PC-3 (cell line): ENCODE measurements around the gene NRAS. TPM values are rescaled to one million over a fixed set of nuclear protein-coding genes. Genes with fewer than 3 reads are reported as not detected.

Source experiments
- ATAC-seq: fragments of 200-7000 bp; cut with Tn5 transposase; 2 replicates; pipeline ENCODE4 v1.9.1; 2020; ENCODE audit warnings: mild to moderate bottlenecking, moderate library complexity
- BruUV-seq: library from RNA; stranded (reverse); fragments of 400-500 nt; replicated peaks from 2 replicates; lab custom pipeline; 2021; lab: Mats Ljungman, UMichigan
- CTCF ChIA-PET: fragments of 300-600 bp; sonication (Branson Sonifier 250); formaldehyde crosslinking; loops from one replicate; lab custom pipeline; 2022; ENCODE audit warnings: antibody characterized with exemption; lab: Charles Lee
- POLR2A ChIA-PET: fragments of 300-600 bp; sonication (Branson Sonifier 250); formaldehyde crosslinking; loops from one replicate; lab custom pipeline; 2022; ENCODE audit warnings: antibody characterized with exemption; ENCODE audit not compliant: unreplicated experiment; lab: Charles Lee
- DNase-seq: peaks from one replicate; pipeline ENCODE4 v3.0.0-alpha.2; 2015
- H2AFZ ChIP-seq: fragments of 300-600 bp; sonication (generic); 2 replicates; pipeline ENCODE4 v1.6.0; 2016; ENCODE audit warnings: antibody characterized with exemption, low read length
- H3F3A ChIP-seq: fragments of 300-600 bp; sonication (generic); one replicate; pipeline ENCODE4 v1.6.0; 2017; ENCODE audit warnings: antibody characterized with exemption, low read length, control low read depth, mild to moderate bottlenecking; ENCODE audit not compliant: unreplicated experiment
- H3K27ac ChIP-seq: fragments of 300-600 bp; sonication (generic); 2 replicates; pipeline ENCODE4 v1.5.1; 2016; ENCODE audit warnings: mild to moderate bottlenecking, low read length
- H3K27me3 ChIP-seq: fragments of 300-600 bp; sonication (generic); 2 replicates; pipeline ENCODE4 v1.6.1; 2016; ENCODE audit warnings: low read length, mixed read lengths
- H3K36me3 ChIP-seq: fragments of 300-600 bp; sonication (generic); 2 replicates; pipeline ENCODE4 v1.6.1; 2016; ENCODE audit warnings: low read depth, mixed run types, low read length, mixed read lengths
- H3K4me1 ChIP-seq: fragments of 300-600 bp; sonication (generic); 2 replicates; pipeline ENCODE4 v1.5.1; 2016; ENCODE audit warnings: low read length; ENCODE audit not compliant: insufficient read depth
- H3K4me2 ChIP-seq: fragments of 300-600 bp; sonication (generic); 2 replicates; pipeline ENCODE4 v1.6.0; 2016; ENCODE audit warnings: low read length
- H3K4me3 ChIP-seq: fragments of 300-600 bp; sonication (generic); 2 replicates; pipeline ENCODE4 v1.5.1; 2016; ENCODE audit warnings: mild to moderate bottlenecking, low read length, mixed read lengths
- H3K79me2 ChIP-seq: fragments of 300-600 bp; sonication (generic); 2 replicates; pipeline ENCODE4 v1.6.1; 2017; ENCODE audit warnings: low read length, mixed read lengths
- H3K9ac ChIP-seq: fragments of 300-600 bp; sonication (generic); 2 replicates; pipeline ENCODE4 v1.6.0; 2016; ENCODE audit warnings: mild to moderate bottlenecking, low read length
- H3K9me2 ChIP-seq: fragments of 300-600 bp; sonication (generic); replicated peaks from 2 replicates; pipeline ENCODE4 v1.6.1; 2016; ENCODE audit warnings: mixed run types, low read length, mixed read lengths
- H3K9me3 ChIP-seq: fragments of 300-600 bp; sonication (generic); 2 replicates; pipeline ENCODE4 v1.6.1; 2016; ENCODE audit warnings: low read length, mixed read lengths
- H4K20me1 ChIP-seq: fragments of 300-600 bp; sonication (generic); 2 replicates; pipeline ENCODE4 v1.6.1; 2016; ENCODE audit warnings: low read length, mixed read lengths
- EZH2 ChIP-seq: fragments of 300-600 bp; sonication (generic); IDR thresholded peaks from one replicate; pipeline ENCODE4 v1.6.1; 2017; ENCODE audit warnings: antibody characterized with exemption, mild to moderate bottlenecking, low read length; ENCODE audit not compliant: unreplicated experiment
- EZH2phosphoT487 ChIP-seq: fragments of 300-600 bp; sonication (generic); IDR thresholded peaks from 2 replicates; pipeline ENCODE4 v1.6.1; 2018; ENCODE audit warnings: mild to moderate bottlenecking, antibody characterized with exemption, low read length, borderline replicate concordance
- intact Hi-C: fragments of 100-400 bp; cut with micrococcal nuclease; formaldehyde crosslinking; loops from 2 replicates; pipeline ENCODE4 v1.9.0; 2023
- total RNA-seq: library from RNA; depleted of rRNA; stranded (reverse); fragments of >200 nt; gene quantifications from 2 replicates; pipeline ENCODE4 v1.2.3, GENCODE V29; 2014
- TF ChIP-seq, protein P1 (sequence below): fragments of 300-600 bp; sonication (generic); conservative IDR thresholded peaks from 2 replicates; pipeline ENCODE4 v1.5.1; 2017; ENCODE audit warnings: antibody characterized with exemption, low read depth, mild to moderate bottlenecking, low read length

Gene NRAS
- total RNA-seq, 1 experiment from 2014 or later = 15.1 TPM

DNA sequence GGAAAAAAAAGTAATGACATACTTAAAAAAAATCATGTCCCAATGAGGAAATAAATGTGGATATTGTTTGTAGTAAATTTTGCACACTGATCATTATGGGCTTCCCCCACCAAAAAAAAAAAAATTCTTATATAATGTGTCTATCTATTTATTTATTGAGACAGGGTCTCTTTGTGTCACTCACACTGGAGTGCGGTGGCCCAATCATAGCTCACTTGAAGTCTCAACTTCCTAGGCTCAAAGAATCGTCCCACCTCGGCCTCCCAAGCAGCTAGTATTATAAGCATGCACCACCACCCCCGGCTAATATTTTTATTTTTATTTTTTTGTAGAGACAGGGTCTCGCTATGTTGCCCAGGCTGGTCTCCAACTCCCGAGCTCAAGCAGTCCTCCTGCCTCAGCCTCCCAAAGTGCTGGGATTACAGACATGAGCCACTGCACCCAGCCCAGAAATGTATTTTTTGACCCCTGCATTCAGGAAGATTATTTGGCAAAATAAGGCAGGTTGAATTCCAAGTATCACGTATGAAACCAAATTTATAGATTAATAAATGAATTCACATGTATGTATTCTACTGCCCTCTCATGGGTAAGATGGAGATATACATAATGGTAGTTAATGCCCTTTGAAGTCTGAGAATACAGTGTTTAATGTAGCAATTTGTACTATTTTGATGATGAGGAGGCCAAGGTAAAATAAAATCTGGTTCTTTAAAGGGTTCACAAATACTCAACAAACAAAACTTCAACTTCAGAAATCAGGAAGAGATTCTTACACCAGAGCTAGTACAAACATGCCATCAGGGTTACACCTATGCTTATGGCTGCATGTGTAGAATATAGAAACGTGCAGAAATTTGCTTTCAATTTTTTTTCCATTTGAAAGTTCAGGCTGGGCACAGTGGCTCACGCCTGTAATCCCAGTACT is 45.3 kb downstream of the NRAS start:
- POLR2A ChIA-PET = no interaction called here
- BruUV-seq = no TSS peak
- DNase-seq (peak; percentile 48), ATAC-seq (no peak)
- no peaks in the 10 kb centered on the region for H3K36me3 ChIP-seq
- peak overlapping the region; percentile 34 for H3K27ac ChIP-seq
- no peaks in the 10 kb centered on the region for H4K20me1 ChIP-seq
- peaks cover 15% of the 10 kb centered on the region; the same call in 1 of the 2 replicates for H3K27me3 ChIP-seq
- H3F3A ChIP-seq = no peaks in the 10 kb centered on the region
- TF ChIP-seq EZH2phosphoT487 (no peak), EZH2 (no peak)
- TF ChIP-seq, protein P1, sequence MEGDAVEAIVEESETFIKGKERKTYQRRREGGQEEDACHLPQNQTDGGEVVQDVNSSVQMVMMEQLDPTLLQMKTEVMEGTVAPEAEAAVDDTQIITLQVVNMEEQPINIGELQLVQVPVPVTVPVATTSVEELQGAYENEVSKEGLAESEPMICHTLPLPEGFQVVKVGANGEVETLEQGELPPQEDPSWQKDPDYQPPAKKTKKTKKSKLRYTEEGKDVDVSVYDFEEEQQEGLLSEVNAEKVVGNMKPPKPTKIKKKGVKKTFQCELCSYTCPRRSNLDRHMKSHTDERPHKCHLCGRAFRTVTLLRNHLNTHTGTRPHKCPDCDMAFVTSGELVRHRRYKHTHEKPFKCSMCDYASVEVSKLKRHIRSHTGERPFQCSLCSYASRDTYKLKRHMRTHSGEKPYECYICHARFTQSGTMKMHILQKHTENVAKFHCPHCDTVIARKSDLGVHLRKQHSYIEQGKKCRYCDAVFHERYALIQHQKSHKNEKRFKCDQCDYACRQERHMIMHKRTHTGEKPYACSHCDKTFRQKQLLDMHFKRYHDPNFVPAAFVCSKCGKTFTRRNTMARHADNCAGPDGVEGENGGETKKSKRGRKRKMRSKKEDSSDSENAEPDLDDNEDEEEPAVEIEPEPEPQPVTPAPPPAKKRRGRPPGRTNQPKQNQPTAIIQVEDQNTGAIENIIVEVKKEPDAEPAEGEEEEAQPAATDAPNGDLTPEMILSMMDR = peak; percentile 68
- no peaks in the 10 kb centered on the region for H3K9me2 ChIP-seq
- H3K4me3 ChIP-seq = peak overlapping the region; percentile 59
- no peaks in the 10 kb centered on the region for H3K9me3 ChIP-seq
- intact Hi-C loops = loop anchor here (1.0 to 2.0 kb wide), 3 partner anchors 90 to 692 kb away; partner anchors contain the start of genes BCAS2 and OLFML3
- no peaks in the 10 kb centered on the region for H3K79me2 ChIP-seq
- H3K9ac ChIP-seq = peak overlapping the region; percentile 25; the same call in 1 of the 2 replicates
- peaks cover 12% of the 10 kb centered on the region for H3K4me1 ChIP-seq
- peak overlapping the region; percentile 92 for H3K4me2 ChIP-seq
- peak overlapping the region; percentile 61 for H2AFZ ChIP-seq
- CTCF ChIA-PET = interaction anchor here (0.9 kb wide), 1 partner anchor 324 kb away, joined by 6 read pairs; no protein-coding TSS in a partner anchor

DNA sequence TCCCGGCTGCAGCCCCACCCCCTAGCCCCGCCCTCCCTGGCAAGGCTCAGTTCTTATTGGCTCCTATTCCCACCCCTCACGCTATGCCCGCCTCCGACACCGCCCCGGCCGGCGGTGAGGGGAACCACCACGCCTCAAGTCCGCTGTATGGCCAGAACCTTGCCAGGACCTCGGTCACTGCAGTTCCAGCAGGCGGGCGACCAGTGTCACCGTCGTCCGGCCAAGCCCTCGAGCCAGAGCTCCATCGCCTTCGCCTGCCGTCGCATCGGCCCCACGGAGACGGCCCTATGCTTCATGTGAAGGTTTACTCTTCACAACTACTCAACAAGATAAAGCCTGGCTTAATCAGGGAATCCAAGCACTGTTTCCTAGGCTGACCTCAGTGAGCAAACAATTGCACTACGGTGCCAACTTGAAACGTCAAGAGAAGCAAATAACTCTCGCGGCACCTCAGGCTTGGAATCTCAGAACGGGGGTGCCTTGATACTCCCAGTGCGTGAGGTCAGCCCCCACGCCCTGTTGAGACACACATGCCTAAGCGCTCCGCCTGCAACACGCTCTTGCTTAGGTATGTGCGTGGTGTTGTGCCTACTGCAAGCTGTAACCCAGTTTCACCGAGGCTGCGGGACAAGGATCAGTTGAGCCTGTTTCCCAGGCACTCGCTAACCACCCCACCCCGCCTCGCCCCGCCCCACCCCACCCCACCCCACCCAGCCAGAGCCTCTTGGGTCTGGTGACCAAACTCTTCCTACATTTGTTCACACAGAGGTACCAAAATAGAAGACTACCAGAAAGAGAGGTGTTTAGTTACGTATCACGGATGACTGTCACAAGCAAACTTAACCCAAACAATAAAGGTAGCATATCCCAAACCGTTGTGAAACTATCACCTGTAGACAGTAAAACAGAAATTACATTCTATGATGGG is 46.2 kb downstream of the NRAS start:
- Histone ChIP-seq H3K4me3 (peak overlapping the region; percentile 85), H4K20me1 (no peaks in the 10 kb centered on the region), H3K27ac (peak overlapping the region; percentile 80), H3K9me2 (no peaks in the 10 kb centered on the region), H2AFZ (peak overlapping the region; percentile 85), H3K4me1 (peaks cover 12% of the 10 kb centered on the region), H3K36me3 (no peaks in the 10 kb centered on the region), H3K4me2 (peak overlapping the region; percentile 92), H3K79me2 (no peaks in the 10 kb centered on the region), H3K9ac (peak overlapping the region; percentile 63), H3K9me3 (no peaks in the 10 kb centered on the region), H3K27me3 (0 out of 2 replicates have a peak, but pooled peaks cover 6% of the 10 kb centered on the region), H3F3A (no peaks in the 10 kb centered on the region)
- intact Hi-C loops = loop anchor here (1.0 to 2.0 kb wide), 3 partner anchors 89 to 692 kb away; partner anchors contain the start of genes BCAS2 and OLFML3
- peak; percentile 92 for ATAC-seq
- BruUV-seq = TSS peak; percentile 90
- CTCF ChIA-PET = interaction anchor here (0.9 kb wide), 1 partner anchor 323 kb away, joined by 6 read pairs; no protein-coding TSS in a partner anchor
- TF ChIP-seq EZH2phosphoT487 (no peak), EZH2 (no peak)
- TF ChIP-seq, protein P1 = no peak
- POLR2A ChIA-PET = interaction anchor here (0.6 kb wide), 2 partner anchors 46 to 119 kb away, joined by 3 to 6 read pairs; no protein-coding TSS in a partner anchor
- DNase-seq = peak; percentile 93
